ENCODE results near the gene ETS1.

The ETS1 gene

DNA sequence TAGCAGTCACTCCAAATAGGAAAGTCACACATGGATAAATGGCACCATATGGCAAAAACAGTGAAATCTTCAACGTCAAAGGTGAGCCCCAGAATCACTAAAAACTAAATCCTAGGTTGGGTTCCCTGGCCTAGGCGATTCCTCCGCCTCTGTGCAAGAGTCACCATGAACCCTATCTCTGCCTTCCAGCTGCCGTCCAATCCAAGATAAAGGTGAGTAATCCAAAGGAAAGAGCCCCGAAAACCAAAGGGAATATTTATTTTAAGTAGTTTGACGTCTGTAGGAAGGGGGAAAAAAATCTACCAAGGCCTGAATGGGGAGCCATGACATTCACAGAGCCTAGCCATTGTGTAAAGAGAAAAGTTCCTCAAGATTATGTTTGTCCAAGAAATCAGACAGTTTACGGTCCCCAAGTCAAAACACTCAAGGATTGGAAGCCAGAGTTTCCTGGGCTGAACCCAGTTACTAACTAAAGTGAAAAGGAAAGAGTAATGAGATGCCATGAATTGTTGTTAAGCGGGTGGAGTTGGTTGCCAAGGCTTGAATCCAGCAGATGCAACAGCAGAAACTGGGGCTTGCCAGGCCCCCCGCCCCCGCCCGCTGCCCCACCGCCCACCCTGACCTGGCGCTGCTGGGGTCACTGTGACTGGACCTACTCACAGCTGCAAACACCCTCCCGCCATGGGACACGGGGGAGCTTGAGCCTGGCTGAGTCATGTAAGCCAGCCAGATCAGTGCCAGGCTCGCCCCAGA lies 39.7 kb upstream of the ETS1 start:
- ATAC-seq (ENCODE audit: insufficient read depth, low read depth) = no peak
- Histone ChIP-seq H3K79me2 (ENCODE audit: insufficient read depth, low read length) (no peaks in the 10 kb centered on the region), H3K27ac (ENCODE audit: low read length) (no peak overlapping the region)

DNA sequence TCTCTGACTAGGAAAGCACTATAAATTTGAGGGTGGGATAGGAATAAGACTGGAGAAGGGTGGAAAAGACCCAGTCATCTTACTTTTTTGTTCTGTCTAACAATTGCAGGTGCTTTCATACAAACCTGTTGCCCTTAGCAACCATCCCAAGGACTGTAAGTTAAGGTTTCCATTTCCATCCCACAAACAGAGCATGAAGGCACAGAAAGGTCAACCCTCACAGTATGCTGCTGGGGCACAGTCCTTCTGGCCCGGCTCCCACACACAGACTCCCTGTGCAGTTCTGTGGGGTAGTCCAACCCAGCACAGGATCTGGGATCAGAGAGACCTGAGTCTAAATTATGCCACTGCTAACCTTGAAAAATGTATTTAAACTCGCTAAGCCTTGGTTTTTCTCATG lies 38.4 kb upstream of the ETS1 start:
- Histone ChIP-seq H3K4me1 (ENCODE audit: insufficient read depth, low read length) (peaks cover 51% of the 10 kb centered on the region), H3K27ac (ENCODE audit: low read length) (peak overlapping the region; percentile 3), H4K20me1 (ENCODE audit: insufficient read depth, low read length) (no peaks in the 10 kb centered on the region), H3K79me2 (ENCODE audit: insufficient read depth, low read length) (no peaks in the 10 kb centered on the region), H3K4me2 (ENCODE audit: insufficient read depth, low read length) (no peak overlapping the region), H3K9ac (ENCODE audit: low read depth, low read length) (no peak overlapping the region), H3K36me3 (ENCODE audit: insufficient read depth, low read length) (no peaks in the 10 kb centered on the region), H2AFZ (ENCODE audit: low read depth, low read length) (no peak overlapping the region), H3K4me3 (ENCODE audit: low read depth in 1 of 2, low read length in 2 of 2) (no peak overlapping the region), H3K27me3 (ENCODE audit: insufficient read depth, low read length, poor library complexity) (no peaks in the 10 kb centered on the region), H3K9me3 (ENCODE audit: insufficient read depth, low read length, severe bottlenecking) (no peaks in the 10 kb centered on the region)
- no peak for TF ChIP-seq EZH2 (IDR thresholded peaks at IDR 0.05; ENCODE audit: borderline replicate concordance, low read depth, low read length, severe bottlenecking)
- TF ChIP-seq, protein P1, sequence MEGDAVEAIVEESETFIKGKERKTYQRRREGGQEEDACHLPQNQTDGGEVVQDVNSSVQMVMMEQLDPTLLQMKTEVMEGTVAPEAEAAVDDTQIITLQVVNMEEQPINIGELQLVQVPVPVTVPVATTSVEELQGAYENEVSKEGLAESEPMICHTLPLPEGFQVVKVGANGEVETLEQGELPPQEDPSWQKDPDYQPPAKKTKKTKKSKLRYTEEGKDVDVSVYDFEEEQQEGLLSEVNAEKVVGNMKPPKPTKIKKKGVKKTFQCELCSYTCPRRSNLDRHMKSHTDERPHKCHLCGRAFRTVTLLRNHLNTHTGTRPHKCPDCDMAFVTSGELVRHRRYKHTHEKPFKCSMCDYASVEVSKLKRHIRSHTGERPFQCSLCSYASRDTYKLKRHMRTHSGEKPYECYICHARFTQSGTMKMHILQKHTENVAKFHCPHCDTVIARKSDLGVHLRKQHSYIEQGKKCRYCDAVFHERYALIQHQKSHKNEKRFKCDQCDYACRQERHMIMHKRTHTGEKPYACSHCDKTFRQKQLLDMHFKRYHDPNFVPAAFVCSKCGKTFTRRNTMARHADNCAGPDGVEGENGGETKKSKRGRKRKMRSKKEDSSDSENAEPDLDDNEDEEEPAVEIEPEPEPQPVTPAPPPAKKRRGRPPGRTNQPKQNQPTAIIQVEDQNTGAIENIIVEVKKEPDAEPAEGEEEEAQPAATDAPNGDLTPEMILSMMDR (IDR thresholded peaks at IDR 0.05; ENCODE audit: borderline replicate concordance, extremely low read depth, low read length, poor library complexity, severe bottlenecking) = no peak
- DNase-seq = no peak
- no peak for ATAC-seq (ENCODE audit: insufficient read depth, low read depth)

More for the DNA sequence above, 39.7 kb upstream of the ETS1 start:
- TF ChIP-seq, protein P1 (IDR thresholded peaks at IDR 0.05; ENCODE audit: borderline replicate concordance, extremely low read depth, low read length, poor library complexity, severe bottlenecking) = no peak
- TF ChIP-seq EZH2 (IDR thresholded peaks at IDR 0.05; ENCODE audit: borderline replicate concordance, low read depth, low read length, severe bottlenecking) = no peak
- H3K27me3 ChIP-seq (ENCODE audit: insufficient read depth, low read length, poor library complexity) = no peaks in the 10 kb centered on the region
- no peak for DNase-seq
- H3K4me1 ChIP-seq (ENCODE audit: insufficient read depth, low read length) = peaks cover 57% of the 10 kb centered on the region
- no peak overlapping the region for H3K9ac ChIP-seq (ENCODE audit: low read depth, low read length)
- H3K36me3 ChIP-seq (ENCODE audit: insufficient read depth, low read length) = no peaks in the 10 kb centered on the region
- H2AFZ ChIP-seq (ENCODE audit: low read depth, low read length) = no peak overlapping the region
- no peak overlapping the region for H3K4me2 ChIP-seq (ENCODE audit: insufficient read depth, low read length)
- no peaks in the 10 kb centered on the region for H4K20me1 ChIP-seq (ENCODE audit: insufficient read depth, low read length)
- no peak overlapping the region for H3K4me3 ChIP-seq (ENCODE audit: low read depth in 1 of 2, low read length in 2 of 2)
- no peaks in the 10 kb centered on the region for H3K9me3 ChIP-seq (ENCODE audit: insufficient read depth, low read length, severe bottlenecking)

DNA sequence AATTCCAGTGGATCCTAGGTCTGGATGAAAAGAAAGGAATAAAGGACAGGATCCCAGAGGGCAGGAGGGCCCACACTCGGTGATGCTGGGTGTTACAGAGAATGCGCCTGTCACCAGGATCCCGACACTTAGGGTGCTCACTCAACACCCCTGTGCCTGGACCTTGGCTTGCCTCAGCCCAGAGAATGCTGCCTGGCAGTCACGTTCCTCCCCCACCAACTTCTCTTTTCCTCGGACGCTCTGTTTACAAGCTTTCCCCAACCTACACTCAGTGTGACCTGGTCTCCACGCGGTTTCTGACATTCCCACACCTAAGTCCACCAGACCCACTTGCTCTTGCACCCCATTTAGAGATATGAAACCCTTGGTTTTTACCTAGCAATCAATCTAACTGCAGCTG lies 38.0 kb upstream of the ETS1 start:
- Histone ChIP-seq H3K36me3 (ENCODE audit: insufficient read depth, low read length) (no peaks in the 10 kb centered on the region), H3K27me3 (ENCODE audit: insufficient read depth, low read length, poor library complexity) (no peaks in the 10 kb centered on the region), H3K4me2 (ENCODE audit: insufficient read depth, low read length) (no peak overlapping the region), H3K79me2 (ENCODE audit: insufficient read depth, low read length) (no peaks in the 10 kb centered on the region), H3K4me3 (ENCODE audit: low read depth in 1 of 2, low read length in 2 of 2) (no peak overlapping the region), H3K9ac (ENCODE audit: low read depth, low read length) (no peak overlapping the region), H3K9me3 (ENCODE audit: insufficient read depth, low read length, severe bottlenecking) (no peaks in the 10 kb centered on the region), H3K27ac (ENCODE audit: low read length) (peak overlapping the region; percentile 76), H3K4me1 (ENCODE audit: insufficient read depth, low read length) (peaks cover 47% of the 10 kb centered on the region), H2AFZ (ENCODE audit: low read depth, low read length) (no peak overlapping the region), H4K20me1 (ENCODE audit: insufficient read depth, low read length) (no peaks in the 10 kb centered on the region)
- TF ChIP-seq EZH2 (IDR thresholded peaks at IDR 0.05; ENCODE audit: borderline replicate concordance, low read depth, low read length, severe bottlenecking) = no peak
- TF ChIP-seq, protein P1 (IDR thresholded peaks at IDR 0.05; ENCODE audit: borderline replicate concordance, extremely low read depth, low read length, poor library complexity, severe bottlenecking) = no peak
- ATAC-seq (ENCODE audit: insufficient read depth, low read depth) = no peak
- DNase-seq = no peak

All from DND-41 (cell line).